22Rv1 (cell line): Measurements from ENCODE around the gene SNX9.

Experiments used
- CTCF ChIP-seq: fragments of 450-650 bp; IDR thresholded peaks from 2 replicates; pipeline ENCODE4 v1.5.1; 2017; ENCODE audit warnings: mild to moderate bottlenecking
- ZFX ChIP-seq: fragments of 450-650 bp; IDR thresholded peaks from 2 replicates; pipeline ENCODE4 v1.6.1; 2017; ENCODE audit warnings: antibody characterized with exemption, borderline replicate concordance

DNA sequence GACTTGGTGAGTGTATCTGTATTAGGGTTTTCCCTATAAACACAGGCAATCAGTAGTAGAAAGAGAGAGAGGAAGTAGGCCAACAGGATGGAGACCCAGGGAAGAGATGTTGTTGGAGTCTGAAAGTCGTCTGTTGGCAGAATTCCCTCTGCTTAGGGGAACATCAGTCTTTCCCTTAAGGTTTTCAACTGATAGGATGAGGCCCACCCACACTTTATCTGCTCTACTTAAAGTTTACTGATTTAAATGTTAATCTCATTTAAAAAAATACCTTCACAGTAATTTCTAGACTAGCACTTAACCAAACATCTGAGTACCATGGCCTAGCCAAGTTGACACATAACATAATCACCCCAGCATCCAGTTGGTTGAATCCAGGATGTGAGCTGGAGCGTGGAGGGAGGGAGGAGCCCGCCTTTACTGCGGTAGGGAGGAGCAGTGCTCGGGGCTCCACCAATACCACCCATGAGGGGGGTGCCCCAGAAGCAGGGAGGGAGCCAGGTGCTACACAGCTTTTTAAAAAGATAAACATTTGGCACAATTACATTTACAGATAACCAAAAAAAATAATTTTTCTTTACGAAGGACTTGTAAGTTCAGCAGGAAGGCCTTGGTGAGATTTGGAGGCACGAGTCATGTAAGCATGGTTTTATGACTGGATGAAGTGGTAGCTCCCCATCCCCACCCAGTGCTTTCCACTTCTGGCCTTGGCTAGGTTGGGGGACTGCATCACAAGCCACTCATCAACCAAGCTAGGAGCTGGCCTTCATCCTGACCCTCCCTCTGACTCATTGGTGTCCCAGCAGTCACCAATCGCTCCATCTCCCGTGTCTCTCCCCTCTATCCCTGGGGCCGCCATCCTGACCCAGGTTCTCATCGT, 18.4 kb upstream of the SNX9 start:
- TF ChIP-seq CTCF: no peak
- no peak for TF ChIP-seq ZFX
